Measurements from ENCODE around the gene SERPINA1. TPM values are rescaled to one million over a fixed set of nuclear protein-coding genes. Genes with fewer than 3 reads are reported as not detected.

The SERPINA1 gene
- total RNA-seq, 1 donor from 2014 or later = 348 TPM

DNA sequence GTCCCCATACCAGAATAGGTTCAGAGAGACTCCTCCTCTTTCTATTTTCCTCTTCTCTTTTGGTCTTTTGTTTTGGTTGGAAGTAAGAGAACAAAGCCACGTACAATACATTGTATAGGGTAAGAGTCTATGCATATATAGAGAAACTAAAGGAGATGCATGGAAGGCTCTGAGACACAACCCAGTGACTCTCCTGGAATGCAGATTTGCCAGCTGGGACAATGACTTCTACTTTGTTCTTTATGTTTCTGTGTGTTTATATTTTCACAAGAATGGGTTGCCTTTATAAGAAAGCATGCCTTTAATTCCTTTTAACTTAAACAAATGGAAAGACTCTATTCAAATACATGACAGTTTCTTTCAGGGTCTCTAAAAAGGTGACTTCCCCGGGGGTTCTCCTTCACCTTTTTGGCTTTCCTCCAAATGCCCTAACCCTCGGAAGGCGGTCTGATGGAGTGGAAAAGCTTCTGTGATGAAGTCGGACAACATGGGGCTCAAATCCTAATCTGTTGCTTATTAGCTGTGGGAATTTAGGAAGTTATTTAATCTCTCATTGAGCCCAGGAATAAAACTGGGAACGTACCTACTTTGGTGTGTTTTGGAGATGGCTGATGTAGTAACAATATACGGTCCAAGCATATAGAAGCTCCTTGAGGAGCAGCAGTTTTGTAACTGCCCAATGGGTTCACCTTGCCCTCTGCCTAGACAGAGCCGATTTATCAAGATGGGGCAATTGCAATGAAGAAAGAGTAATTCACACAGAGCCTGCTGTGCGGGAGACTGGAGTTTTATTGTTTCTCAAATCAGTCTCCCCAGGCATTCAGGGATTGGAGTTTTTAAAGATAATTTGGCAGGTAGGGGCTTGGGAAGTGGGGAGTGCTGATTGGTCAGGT lies 9.1 kb upstream of the SERPINA1 start:
- no peak for DNase-seq (ENCODE audit: low spot score)

DNA sequence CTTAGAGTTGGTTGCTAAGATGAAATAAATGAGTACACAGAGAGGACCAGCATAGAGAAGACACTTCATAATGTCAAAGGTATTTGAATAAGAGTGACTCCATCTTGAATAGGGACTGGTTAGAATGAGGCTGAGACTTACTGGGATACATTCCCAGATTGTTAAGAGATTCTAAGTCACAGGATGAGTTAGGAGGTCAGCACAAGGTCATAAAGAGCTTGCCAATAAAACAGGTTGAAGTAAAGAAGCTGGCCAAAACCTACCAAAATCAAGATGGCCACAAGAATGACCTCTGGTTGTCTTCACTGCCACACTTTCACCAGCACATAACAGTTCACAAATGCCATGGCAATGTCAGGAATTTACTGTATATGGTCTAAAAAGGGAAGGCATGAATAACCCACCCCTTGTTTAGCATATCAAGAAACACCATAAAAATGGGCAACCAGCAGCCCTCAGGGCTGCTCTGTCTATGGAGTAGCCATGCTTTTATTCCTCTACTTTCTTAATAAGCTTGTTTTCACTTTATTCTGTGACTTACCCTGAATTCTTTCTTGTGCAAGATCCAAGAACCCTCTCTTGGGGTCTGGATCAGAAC lies 8.3 kb upstream of the SERPINA1 start:
- DNase-seq (ENCODE audit: low spot score) = no peak

DNA sequence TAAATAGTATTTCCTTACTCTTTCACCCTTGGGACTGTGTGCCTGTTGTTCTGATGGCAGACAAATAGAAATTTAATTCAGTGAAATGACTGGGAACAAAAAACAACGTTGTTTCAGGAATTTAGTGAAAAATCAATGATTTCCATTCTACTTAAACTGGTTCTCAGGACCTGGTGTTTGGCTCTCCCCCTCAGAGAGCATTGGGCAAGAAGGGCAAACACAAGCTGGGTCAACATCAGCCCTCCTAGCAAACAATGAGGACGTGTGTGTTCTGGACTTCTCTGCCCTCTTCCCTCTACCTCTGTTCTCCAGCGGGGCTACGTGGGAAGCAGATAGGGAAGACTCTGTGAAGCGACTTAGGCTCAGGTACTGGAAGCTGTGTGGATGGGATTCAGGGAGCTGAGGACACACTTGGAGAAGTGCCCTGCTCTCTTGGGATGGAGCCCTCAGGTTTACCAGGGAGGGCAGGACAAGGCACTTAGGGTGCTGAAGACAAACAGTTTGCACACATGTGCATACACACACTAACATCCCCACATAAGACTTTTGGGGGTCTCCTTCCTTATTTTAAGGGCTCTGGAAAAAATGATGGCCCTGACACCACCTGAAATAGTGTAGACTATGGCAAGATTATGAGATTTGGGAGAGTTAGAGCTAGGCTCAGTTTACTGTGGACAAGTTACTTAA lies 7.6 kb upstream of the SERPINA1 start:
- no peak for DNase-seq (ENCODE audit: low spot score)

DNA sequence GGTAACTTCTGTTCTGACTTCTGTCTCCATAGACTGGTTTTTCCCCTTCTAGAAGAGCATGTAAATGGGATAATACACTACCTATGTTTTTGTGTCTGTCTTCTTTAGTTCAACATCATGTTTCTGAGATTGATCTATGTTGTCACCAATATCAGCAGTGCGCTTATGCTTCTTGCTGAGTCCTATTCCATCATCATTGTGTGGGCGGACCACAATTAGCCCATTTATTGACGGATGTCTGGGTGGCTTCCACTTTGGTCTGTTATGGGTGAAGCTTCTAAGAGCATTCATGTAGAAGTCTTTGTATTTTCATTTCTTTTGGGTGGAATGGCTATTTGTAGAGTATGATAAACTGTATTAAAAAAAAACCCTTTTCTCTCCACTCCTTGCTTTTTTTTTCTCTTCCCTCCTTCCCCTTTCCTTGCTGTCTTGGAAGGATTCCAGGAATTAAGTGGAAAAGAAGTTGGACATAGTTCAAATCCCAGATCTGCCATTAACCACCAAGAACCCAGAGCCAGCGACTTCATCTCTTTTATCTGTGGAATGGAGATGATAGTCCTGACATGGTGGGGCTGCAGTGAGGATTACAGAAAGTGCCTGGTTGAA lies 7.0 kb upstream of the SERPINA1 start:
- DNase-seq (ENCODE audit: low spot score) = no peak

DNA sequence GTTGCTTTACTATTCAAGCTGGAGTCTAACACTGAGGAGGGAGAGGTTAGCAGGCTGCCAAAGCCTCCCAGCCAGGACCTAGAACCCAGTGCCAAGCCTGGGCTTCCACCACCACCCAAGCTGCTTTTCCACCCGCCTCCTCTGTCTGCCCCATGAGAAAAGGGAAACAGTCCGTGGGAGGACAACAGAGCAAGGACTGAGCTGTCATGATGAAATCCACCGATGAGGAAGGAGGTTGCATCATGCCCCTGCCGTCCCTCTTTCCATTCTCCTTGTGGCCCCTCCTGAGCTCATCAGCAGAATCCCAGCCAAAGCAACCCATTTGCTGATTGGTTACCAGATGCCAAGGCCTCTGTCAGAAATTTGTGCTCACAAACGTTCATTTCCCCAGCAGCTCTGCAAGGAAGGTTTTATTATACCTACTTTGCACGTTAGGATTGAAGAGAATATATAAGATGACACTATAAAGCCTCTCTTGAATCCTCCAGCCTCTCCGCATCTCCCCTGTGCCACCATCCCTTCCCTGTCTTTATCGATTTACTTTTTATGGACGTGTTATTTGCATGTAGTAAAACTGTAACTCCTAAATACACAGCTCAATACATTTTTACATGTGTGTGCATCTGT lies 6.3 kb upstream of the SERPINA1 start:
- peak; percentile 41 for DNase-seq (ENCODE audit: low spot score)

DNA sequence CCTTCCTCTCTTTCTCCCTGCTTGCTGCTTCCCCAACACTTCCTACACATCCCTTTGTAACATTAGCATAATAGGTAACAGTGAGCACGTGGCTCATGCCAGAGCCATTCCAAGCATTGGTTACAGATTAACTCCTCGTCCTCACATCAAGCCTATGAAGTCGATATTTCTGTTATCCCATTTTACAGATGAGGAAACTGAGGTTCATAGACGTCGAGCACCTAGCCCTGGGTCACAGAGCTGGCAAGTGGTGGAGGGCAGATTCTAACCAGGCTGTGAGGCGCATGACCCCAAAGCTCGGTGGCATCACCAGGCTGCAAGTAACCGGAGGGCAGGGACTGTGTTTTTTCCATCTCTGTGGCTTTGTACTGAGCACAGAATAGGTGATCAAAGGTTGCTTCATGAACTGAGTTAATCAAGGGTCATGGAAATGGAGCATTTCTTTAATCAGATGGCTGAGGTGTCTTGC lies 5.7 kb upstream of the SERPINA1 start:
- no peak for DNase-seq (ENCODE audit: low spot score)

DNA sequence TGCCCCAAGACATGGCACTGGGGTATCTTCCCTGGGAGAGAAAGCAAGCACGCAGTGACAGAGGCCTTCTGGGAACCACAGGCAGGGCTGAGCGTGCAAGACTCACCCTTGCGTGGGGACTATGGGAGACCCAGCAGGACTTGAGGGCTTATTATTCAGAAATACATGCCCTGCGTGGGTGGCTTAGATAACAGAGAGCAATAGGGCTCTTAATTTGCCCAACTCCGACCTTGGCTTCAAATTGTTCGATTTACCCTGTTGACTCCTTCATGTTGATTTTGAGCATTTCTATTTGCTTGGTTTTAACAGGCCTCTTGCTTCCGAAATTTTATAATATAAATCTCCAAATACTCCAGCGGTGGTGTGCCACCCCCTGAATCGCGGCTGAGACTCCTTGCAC lies 5.1 kb upstream of the SERPINA1 start:
- no peak for DNase-seq (ENCODE audit: low spot score)

DNA sequence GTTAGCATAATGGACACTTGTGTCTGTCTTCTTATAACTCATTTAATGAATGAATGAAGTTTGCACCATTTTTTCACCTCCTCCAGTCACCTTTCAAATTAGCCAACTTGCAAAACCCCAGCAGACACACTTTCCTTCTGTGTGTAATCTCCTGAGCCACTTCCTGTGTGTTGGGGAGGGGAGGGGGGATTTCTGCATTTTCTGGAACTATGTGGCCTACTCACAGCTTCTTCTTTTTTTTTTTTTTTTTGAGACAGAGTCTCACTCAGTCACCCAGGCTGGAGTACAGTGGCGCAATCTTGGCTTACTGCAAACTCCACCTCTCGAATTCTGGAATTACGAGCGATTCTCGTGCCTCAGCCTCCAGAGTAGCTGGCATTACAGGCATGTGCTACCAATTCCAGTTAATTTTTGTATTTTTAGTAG lies 4.1 kb upstream of the SERPINA1 start:
- DNase-seq (ENCODE audit: low spot score) = peak; percentile 36

DNA sequence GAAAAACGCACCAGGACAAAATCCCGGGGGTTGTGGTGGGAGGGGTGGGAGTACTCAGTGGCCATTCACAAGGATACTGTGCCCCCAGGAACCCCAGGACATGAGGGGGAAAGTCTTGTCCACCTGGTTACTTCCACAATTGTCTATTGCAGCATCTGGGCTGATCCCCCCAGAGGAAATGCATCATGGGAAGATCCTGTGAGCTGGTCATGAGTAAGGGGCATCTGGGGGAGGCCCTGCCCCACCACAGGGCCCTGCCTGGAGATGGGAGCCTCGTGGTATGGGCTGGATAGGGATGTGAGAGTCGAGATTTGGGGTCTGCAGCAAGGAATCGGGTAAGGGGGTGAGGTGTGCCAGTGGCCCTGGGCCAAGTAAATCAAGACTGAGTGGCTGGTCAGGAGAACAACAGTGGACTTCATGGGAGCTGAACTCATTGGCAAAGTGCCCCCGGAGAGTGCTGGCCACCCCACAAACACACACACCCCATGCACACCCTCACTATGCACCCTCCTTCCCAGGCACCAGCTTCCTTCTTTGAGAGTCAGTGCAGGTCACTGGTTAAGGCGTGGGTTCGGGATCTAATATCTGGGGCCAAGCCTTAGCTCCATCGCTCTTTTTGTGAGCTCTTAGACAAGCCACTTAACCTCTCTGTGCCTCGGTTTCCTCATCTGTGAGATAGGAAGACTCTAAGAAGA lies 3.0 kb upstream of the SERPINA1 start:
- no peak for DNase-seq (ENCODE audit: low spot score)

DNA sequence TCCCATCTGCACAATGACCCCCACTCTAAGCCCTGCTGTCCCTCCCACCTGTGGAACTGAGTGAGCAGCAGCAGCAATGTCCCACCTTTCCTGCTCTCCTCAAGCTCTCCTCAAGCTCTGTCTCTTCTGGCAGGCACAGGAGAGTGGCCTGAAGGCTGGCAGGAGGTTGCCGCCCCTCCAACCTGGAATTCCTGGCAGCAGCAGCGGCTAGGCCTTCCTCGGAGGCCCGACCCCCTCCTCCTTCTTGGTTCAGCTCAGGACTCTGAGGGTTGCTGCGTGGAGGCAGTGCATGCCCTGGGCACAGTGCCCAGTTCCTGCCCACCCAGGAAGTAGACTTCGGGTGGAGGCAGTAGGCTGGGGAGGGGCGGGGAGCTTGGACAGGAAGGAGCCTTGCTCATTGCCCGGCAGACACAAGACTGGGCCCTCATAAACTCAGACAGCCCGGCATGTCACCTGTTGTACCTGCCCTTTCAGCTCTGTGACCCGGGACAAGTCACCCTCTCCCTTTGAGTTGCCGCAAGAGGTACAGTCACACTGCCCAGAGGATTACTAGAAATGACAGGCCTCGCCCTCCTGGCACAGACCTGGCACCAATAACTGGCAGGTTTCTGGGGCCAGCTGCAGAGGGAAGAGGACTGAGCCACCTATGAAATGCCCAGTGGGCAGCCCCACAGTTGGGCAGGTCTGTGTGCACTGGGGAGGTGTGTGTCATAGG lies 2.1 kb upstream of the SERPINA1 start:
- peak; percentile 65 for DNase-seq (ENCODE audit: low spot score)

DNA sequence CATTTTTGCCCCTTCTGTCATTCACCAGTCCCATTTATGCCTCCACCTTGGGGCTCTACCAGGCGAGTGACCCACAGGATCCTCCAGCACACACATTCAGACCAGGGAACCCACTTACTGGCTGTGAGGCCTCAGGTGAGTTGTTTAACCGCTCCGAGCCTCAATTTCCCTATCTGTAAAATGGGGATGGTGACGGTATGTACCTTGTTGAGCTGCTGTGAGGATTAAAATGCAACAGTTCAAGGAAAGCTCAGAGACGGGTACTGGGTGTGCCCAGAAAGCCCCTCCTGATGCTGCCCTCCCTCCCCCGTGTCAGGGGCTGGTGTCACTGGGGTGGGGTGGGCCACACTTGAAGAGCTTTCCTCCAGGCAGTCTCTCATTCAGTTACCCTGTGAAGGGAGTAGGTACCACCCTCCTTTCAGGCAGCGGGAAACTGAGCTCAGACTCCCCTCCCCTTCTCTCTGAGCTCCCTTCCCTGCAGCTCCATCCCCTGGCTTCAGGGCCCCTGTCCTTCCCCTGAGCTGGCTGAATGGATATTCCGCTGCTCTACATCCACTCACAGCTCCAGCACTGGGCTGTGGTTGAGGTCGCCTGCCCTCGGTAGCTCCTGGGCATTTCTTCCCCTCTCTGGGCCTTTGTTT lies 1.4 kb upstream of the SERPINA1 start:
- DNase-seq (ENCODE audit: low spot score) = no peak

DNA sequence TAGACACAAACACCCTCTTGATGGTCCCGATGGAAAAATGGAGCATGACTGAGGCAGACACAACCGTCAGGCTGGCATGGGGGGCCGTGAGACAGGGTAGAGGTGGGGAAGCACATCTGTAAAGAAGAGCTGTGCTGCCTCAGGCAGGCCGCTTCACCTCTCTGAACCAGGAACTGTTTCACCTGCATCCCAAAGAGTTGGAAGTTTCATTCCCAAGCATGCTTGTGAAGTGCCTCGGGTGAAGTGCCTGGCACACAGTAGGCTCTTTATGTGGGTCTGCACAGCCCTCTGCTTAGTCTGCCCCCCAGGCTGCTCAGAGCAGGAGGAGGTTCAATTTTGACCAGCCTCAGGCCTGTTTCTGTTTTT lies 685 bp upstream of the SERPINA1 start:
- DNase-seq (ENCODE audit: low spot score) = no peak

DNA sequence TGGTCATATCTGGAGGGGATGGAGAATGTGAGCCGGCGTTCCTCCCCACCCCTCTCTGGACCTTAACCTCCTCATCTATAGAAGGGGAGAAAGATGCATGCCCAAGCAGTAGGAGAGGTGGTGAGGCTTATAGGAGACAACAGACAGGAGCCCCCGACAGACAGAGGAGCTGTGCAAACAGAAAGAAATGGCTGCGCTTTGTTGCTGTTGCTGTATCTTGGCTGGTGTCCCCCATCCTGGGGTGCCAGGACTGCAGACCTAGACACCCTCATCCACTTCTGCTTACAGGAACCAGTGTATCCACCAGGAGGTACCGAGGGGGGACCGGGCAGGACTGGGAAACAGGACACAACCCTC lies 397 bp downstream of the SERPINA1 start:
- no peak for DNase-seq (ENCODE audit: low spot score)

DNA sequence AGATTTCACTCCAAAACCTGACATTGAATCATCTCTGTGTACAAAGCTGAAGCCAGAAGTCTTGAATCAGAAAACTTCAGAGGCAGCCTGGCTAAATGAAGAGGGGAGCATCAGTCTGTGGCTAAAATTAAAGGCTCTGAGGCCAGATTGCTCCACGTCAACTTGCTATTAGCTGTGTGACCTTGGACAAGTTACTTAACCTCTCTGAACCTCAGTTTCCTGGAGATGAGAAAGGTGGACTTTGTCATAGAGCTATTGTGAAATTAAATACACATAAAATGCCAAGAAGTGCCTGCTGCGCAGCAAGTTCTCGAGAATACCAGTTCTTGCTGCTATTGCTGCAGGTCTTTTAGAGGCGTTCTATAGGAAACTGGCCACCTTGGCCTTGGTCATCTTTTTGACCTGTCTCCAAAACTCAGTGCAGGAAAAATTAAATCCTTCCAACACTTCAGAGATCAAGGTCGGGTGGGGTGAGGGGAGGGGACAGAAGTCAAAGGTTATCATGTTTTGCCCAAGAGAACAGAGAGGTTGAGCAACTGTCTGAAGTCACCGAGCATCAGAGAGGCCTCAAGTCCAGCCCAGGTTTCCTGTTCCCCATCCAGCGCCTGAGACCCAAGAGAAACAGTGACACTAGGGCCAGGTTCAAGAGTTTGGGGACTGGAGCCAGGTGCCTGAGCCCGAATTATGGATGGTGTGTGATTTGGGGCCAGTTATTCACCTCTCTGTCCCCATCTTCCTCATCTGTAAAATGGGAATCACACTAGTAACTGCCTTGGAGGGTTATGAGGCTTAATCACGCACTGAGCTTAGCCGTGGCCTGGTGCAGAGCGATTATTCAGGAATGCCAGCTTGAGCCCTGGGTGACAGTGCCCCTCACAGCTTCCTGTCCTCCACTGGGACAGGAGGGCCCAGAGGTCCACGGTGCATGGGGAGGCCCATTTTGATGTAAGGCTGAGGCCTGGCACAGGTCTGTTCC lies 1.1 kb downstream of the SERPINA1 start:
- peak; percentile 34 for DNase-seq (ENCODE audit: low spot score)

DNA sequence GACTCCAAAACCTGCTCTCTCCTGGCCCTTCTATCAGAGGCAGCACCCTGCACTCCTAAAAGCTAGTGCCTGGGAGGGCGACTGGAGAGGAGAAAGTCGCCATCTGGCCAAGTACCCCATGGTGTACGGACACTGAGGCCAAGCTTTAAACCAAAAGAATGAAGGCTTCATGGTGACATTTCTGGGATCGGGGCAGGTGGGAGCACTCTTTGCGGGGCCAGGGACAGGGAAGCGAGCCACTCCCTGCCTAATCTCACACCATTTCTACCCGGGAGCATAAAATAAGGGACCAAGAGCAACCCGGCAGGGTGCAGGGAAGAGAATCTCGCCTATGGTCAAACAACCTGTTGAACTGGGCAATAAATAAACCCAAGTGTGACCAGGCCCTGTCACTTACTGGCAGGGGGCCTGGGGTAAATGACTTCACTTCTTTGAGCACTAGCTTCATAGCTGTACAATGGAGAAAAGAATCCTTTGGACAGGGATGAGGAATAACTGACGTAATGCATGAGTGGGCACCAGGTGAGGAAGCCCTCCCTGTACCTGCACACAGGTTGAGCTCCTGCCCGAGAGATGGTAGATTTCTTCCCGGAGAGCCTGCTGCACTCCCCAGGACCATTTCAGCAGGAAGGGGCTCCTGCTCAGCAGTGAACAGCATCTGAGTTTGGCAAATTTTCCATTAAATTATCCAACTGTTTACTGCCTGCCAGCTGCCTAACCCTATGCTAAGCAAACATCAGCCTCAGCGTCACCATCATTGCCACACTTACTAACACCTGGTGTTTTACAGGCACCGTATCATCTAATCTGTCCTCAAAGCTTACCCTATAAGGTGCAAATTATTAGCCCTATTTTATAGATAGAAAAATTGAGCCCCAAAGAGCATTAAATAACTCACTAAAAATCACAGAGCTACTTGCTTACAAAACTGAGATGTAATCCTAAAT lies 2.0 kb downstream of the SERPINA1 start:
- no peak for DNase-seq (ENCODE audit: low spot score)

DNA sequence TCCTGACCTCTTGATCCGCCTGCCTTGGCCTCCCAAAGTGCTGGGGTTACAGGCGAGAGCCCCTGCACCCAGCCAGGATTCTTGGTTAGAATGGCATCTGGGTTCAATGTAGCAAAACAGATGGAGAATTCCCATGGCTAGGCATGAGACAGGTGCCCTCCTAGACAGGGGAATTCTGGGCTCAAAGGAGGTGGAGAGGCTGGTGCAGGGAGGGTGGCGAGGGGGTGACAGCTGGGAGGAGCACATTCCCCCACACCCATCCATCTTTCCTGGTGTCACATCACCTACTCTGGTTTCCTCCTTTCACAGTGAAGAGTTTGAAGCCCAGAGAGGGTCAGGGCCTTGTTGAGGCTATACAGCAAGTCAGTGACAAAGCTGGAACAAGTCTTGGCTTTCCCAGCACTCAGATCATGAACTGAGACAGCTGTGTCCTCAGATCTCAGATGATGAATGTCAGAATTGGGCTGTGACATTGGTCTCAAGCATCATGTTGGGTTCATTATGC lies 2.8 kb downstream of the SERPINA1 start:
- no peak for DNase-seq (ENCODE audit: low spot score)

DNA sequence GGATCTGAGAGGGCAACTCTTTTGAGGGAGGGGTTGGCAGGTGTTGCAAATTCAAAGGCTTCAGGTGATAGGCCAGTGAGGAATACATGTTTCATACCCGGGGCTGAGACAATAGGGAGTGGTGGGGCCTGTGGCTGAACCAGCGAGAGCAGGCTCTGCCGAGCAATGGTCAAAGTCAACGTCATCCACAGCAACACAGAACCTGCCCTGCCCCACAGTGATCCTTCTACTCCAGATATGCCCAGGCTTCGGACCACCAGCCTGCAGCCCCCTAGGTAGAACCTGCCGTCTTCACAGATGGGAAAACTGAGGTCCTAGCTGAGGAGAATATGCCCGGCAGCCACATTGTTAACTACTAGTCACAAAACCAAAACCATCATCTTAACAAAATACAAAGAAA lies 4.1 kb downstream of the SERPINA1 start:
- DNase-seq (ENCODE audit: low spot score) = no peak

DNA sequence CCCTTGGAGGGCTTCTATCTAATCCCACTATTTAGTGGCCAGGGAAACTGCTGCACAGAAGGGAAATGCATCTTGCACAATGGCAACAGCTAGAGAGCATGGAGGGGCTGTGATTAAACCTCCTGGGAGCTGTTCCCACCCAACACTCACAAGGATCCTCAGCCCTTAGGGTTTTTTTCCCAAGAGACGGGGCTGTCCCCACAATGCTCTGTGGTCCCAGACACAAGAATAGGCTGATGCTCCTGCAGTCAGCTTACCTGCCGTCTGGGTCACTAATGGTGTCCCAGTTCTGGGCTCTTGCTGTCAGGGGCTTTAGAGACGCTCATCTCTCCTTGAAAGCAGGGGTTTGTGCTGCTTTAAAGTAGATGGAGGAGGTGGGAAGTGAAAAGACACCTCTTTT lies 4.6 kb downstream of the SERPINA1 start:
- no peak for DNase-seq (ENCODE audit: low spot score)
